IMR-90 (cell line): Measurements from ENCODE around the gene CLPTM1L.

ENCODE experiments used
- CTCF ChIP-seq: conservative IDR thresholded peaks from 2 replicates; pipeline ENCODE4 v1.5.1; 2012; ENCODE audit warnings: mild to moderate bottlenecking, low read depth, low read length, improper control_type of control experiment
- ELK1 ChIP-seq: fragments of 150-350 bp; IDR thresholded peaks from 2 replicates; pipeline ENCODE4 v1.6.1; 2016; ENCODE audit warnings: low read depth, mild to moderate bottlenecking, low read length, moderate library complexity, borderline replicate concordance
- FOS ChIP-seq: fragments of 150-350 bp; IDR thresholded peaks from 2 replicates; pipeline ENCODE4 v1.6.1; 2016; ENCODE audit warnings: low read depth, low read length
- MXI1 ChIP-seq: IDR thresholded peaks from 2 replicates; pipeline ENCODE4 v1.6.1; 2012; ENCODE audit warnings: low read depth, mild to moderate bottlenecking, low read length, moderate library complexity, borderline replicate concordance

GRCh38 chr5:1300581-1301083 lies 44.3 kb downstream of the CLPTM1L start:
- TF ChIP-seq MXI1 (no peak), CTCF (no peak), FOS (no peak), ELK1 (no peak)
